CD14-positive monocyte (primary cell): Measurements from ENCODE around the gene GPSM3. TPM values are rescaled to one million over a fixed set of nuclear protein-coding genes. Genes with fewer than 3 reads are reported as not detected.

Source experiments
- DNase-seq, 3 donors: peaks; one replicate each; pipeline ENCODE4 v3.0.0-alpha.2; 2011 to 2022
- H2AFZ ChIP-seq: 2 replicates; pipeline ENCODE4 v1.6.0; 2012; ENCODE audit warnings: mild to moderate bottlenecking, low read depth, low read length, inconsistent platforms; ENCODE audit not compliant: insufficient read depth, poor library complexity, severe bottlenecking
- H3K27ac ChIP-seq, 2 donors: 1 replicate in 1 of 2; 2 replicates in 1 of 2; pipeline ENCODE4 v1.5.1; 2012 to 2013; ENCODE audit warnings: low read length in 2 of 2, control low read depth in 1 of 2, inconsistent platforms in 1 of 2, low read depth in 1 of 2, mild to moderate bottlenecking in 1 of 2
- H3K27me3 ChIP-seq, 2 donors: one replicate each; pipeline versions ENCODE4 v1.6.0 to v1.6.1; 2011 to 2013; ENCODE audit warnings: low read length in 2 of 2; ENCODE audit not compliant: control insufficient read depth in 2 of 2, insufficient read depth in 2 of 2
- H3K36me3 ChIP-seq, 2 donors: replicated peaks in 1 of 2; 1 replicate in 1 of 2; 2 replicates in 1 of 2; pipeline versions ENCODE4 v1.5.1 to v1.6.1; 2012 to 2013; ENCODE audit warnings: low read length in 2 of 2, control low read depth in 1 of 2, inconsistent platforms in 1 of 2, mild to moderate bottlenecking in 1 of 2; ENCODE audit not compliant: insufficient read depth in 2 of 2, control insufficient read depth in 1 of 2
- H3K4me1 ChIP-seq, 2 donors: 1 replicate in 1 of 2; 2 replicates in 1 of 2; pipeline versions ENCODE4 v1.5.1 to v1.6.1; 2012 to 2013; ENCODE audit warnings: low read length in 2 of 2, control low read depth in 1 of 2, inconsistent platforms in 1 of 2, mild to moderate bottlenecking in 1 of 2, moderate library complexity in 1 of 2; ENCODE audit not compliant: insufficient read depth in 2 of 2, control insufficient read depth in 1 of 2
- H3K4me2 ChIP-seq: replicated peaks from 2 replicates; pipeline ENCODE3; 2012; ENCODE audit warnings: low read length, moderate library complexity, mild to moderate bottlenecking; ENCODE audit not compliant: poor library complexity, severe bottlenecking; ENCODE audit errors: extremely low read depth
- H3K4me3 ChIP-seq, 3 experiments: fragments of 200-600 bp in 1 of 3; sonication (generic) in 1 of 3; replicated peaks in 1 of 3; 1 replicate in 2 of 3; 2 replicates in 1 of 3; pipeline ENCODE4 v1.5.1; 2011 to 2013; ENCODE audit warnings: low read length in 3 of 3, mild to moderate bottlenecking in 3 of 3, control low read depth in 2 of 3, low read depth in 2 of 3, inconsistent platforms in 1 of 3, moderate library complexity in 1 of 3
- H3K79me2 ChIP-seq: 2 replicates; pipeline ENCODE4 v1.6.0; 2012; ENCODE audit warnings: mild to moderate bottlenecking, control low read depth, inconsistent platforms, low read length, moderate library complexity; ENCODE audit not compliant: insufficient read depth
- H3K9ac ChIP-seq: 2 replicates; pipeline ENCODE4 v1.6.0; 2017; ENCODE audit warnings: low read length, mild to moderate bottlenecking; ENCODE audit not compliant: insufficient read depth, poor library complexity, severe bottlenecking
- H3K9me3 ChIP-seq, 2 donors: replicated peaks in 1 of 2; 1 replicate in 1 of 2; 2 replicates in 1 of 2; pipeline versions ENCODE4 v1.5.1 to v1.6.1; 2012 to 2013; ENCODE audit warnings: low read length in 2 of 2, control low read depth in 1 of 2; ENCODE audit not compliant: control insufficient read depth in 1 of 2, insufficient read depth in 1 of 2
- H4K20me1 ChIP-seq: 2 replicates; pipeline ENCODE4 v1.6.0; 2012; ENCODE audit warnings: mild to moderate bottlenecking, low read length, control low read depth, moderate library complexity; ENCODE audit not compliant: insufficient read depth
- H3K27ac Mint-ChIP-seq, 7 donors: one replicate each; pipeline ENCODE4 v1.8.0; 2020; ENCODE audit warnings: mild to moderate bottlenecking in 7 of 7, mixed read lengths in 7 of 7, moderate library complexity in 6 of 7, inconsistent platforms in 2 of 7
- H3K27me3 Mint-ChIP-seq, 3 donors: one replicate each; pipeline ENCODE4 v1.8.0; 2021 to 2022; ENCODE audit warnings: low read depth in 3 of 3, mild to moderate bottlenecking in 3 of 3, mixed read lengths in 3 of 3, moderate library complexity in 3 of 3, inconsistent platforms in 1 of 3
- H3K36me3 Mint-ChIP-seq, 2 donors: one replicate each; pipeline ENCODE4 v1.8.0; 2020; ENCODE audit warnings: mixed read lengths in 2 of 2, inconsistent platforms in 1 of 2, mild to moderate bottlenecking in 1 of 2
- H3K4me1 Mint-ChIP-seq: one replicate; pipeline ENCODE4 v1.8.0; 2020; ENCODE audit warnings: mild to moderate bottlenecking, mixed read lengths
- H3K4me3 Mint-ChIP-seq, 2 donors: one replicate each; pipeline ENCODE4 v1.8.0; 2020; ENCODE audit warnings: mild to moderate bottlenecking in 2 of 2, mixed read lengths in 2 of 2, moderate library complexity in 1 of 2
- H3K9me3 Mint-ChIP-seq, 7 donors: one replicate each; pipeline ENCODE4 v1.8.0; 2020 to 2022; ENCODE audit warnings: mixed read lengths in 7 of 7, mild to moderate bottlenecking in 6 of 7, moderate library complexity in 6 of 7, inconsistent platforms in 2 of 7
- WGBS: methylation state at CpG from one replicate; pipeline ENCODE4 v1.1.5; 2013; ENCODE audit warnings: missing lambda C conversion rate; ENCODE audit not compliant: insufficient coverage; 5-methylcytosine and 5-hydroxymethylcytosine counted together
- intact Hi-C, 2 donors: fragments of 100-400 bp; cut with micrococcal nuclease; formaldehyde crosslinking; loops; one replicate each; pipeline versions ENCODE4 v1.15.0 to v1.15.1; 2023
- polyA minus RNA-seq: library from RNA; depleted of rRNA, polyadenylated mRNA; stranded (reverse); fragments of >200 nt; gene quantifications from 2 replicates; pipeline ENCODE4 v1.2.3, GENCODE V29; 2012
- polyA plus RNA-seq, 3 donors: library from polyadenylated mRNA; depleted of rRNA in 1 of 3; unstranded in 2 of 3; stranded (reverse) in 1 of 3; fragments of 300-500 nt in 2 of 3; fragments of >200 nt in 1 of 3; fragmentation: Illumina TruSeq in 2 of 3; gene quantifications; 1 replicate in 2 of 3; 2 replicates in 1 of 3; pipeline ENCODE4 v1.2.3, GENCODE V29; 2012 to 2021
- total RNA-seq, 12 experiments: library from RNA in 1 of 12; stranded (reverse) in 1 of 12; fragments of 120-200 nt in 1 of 12; gene quantifications; one replicate each; pipeline ENCODE4 v1.2.4 and lab custom pipeline; 2013 to 2026; ENCODE audit warnings: mixed read lengths in 6 of 12, inconsistent platforms in 1 of 12
- TF ChIP-seq, protein P1 (sequence below): fragments of 200-600 bp; IDR thresholded peaks from one replicate; pipeline ENCODE4 v1.8.0; 2022; ENCODE audit warnings: antibody characterized with exemption, mild to moderate bottlenecking

Gene GPSM3, protein sequence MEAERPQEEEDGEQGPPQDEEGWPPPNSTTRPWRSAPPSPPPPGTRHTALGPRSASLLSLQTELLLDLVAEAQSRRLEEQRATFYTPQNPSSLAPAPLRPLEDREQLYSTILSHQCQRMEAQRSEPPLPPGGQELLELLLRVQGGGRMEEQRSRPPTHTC
- total RNA-seq (2013): 302 TPM
- polyA plus RNA-seq: 100 to 1,000 TPM in 2 of 3 donors, 10 to 100 TPM in 1; 86.1 to 340 (median 101) TPM
- polyA minus RNA-seq: 114 and 207 TPM in 2 replicates
- 37.9 to 151 (median 84.7) reads per million in 11 experiments for total RNA-seq (lab: John Stamatoyannopoulos, UW)

DNA sequence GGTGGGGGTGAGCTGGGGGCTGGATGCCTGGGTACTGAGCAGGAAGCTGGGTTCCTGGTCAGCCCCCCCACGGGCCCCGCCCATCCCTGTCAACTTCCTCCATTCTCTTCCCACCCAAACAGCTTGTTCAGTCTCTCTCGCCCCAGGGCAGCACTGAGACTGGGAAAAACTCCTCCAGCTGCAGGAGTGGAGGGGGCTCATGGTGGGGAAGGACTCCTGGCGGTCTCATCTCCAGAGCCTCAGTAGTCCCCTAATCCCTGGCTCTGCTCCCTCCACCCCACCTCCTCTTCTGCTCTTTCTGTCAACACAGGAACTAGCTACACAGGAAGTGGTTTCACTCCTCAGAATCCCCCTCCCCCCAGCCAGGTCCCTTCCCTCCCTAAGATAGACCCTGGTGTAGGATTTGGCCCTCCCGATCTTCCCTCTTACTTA is at the start of gene GPSM3:
TSS of gene GPSM3 (minus strand) at position 36 of the 432 bp plus-strand sequence. CDS start 130 bp downstream, outside the sequence.
- Histone ChIP-seq H4K20me1 (peaks cover 4% of the 10 kb centered on the region), H3K9ac (peak within 1 kb of the TSS; percentile 84), H3K4me2 (peak within 1 kb of the TSS; percentile 100), H3K27ac (peak within 1 kb of the TSS; percentile 89 to 95), H3K9me3 (no peaks in the 10 kb centered on the region), H3K4me1 (peaks cover 67 to 75% of the 10 kb centered on the region in 2 donors), H2AFZ (peak within 1 kb of the TSS; percentile 66), H3K36me3 (peaks cover 6 to 17% of the 10 kb centered on the region in 2 donors), H3K27me3 (no peaks in the 10 kb centered on the region), H3K4me3 (peak within 1 kb of the TSS; percentile 74 to 98 (median 81)), H3K79me2 (peaks cover 72% of the 10 kb centered on the region)
- Mint-ChIP-seq H3K4me1 (peaks cover 68% of the 10 kb centered on the region), H3K27ac (peak within 1 kb of the TSS; percentile 96 to 99 (median 98)), H3K27me3 (peaks cover 0 to 6% (median 0%) of the 10 kb centered on the region in 3 donors), H3K9me3 (peaks cover 0 to 3% (median 0%) of the 10 kb centered on the region in 7 donors), H3K36me3 (peaks cover 18 to 28% of the 10 kb centered on the region in 2 donors), H3K4me3 (peak within 1 kb of the TSS; percentile 96 to 98)
- WGBS: no CpG with 5 or more reads among the region's 5 CpGs
- TF ChIP-seq, protein P1, sequence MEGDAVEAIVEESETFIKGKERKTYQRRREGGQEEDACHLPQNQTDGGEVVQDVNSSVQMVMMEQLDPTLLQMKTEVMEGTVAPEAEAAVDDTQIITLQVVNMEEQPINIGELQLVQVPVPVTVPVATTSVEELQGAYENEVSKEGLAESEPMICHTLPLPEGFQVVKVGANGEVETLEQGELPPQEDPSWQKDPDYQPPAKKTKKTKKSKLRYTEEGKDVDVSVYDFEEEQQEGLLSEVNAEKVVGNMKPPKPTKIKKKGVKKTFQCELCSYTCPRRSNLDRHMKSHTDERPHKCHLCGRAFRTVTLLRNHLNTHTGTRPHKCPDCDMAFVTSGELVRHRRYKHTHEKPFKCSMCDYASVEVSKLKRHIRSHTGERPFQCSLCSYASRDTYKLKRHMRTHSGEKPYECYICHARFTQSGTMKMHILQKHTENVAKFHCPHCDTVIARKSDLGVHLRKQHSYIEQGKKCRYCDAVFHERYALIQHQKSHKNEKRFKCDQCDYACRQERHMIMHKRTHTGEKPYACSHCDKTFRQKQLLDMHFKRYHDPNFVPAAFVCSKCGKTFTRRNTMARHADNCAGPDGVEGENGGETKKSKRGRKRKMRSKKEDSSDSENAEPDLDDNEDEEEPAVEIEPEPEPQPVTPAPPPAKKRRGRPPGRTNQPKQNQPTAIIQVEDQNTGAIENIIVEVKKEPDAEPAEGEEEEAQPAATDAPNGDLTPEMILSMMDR: no peak
- intact Hi-C loops: loop anchor here in 1 of 2 donors (5.0 kb wide), 1 partner anchor 60 kb away; the partner anchor contains the start of gene FKBPL
- peak; percentile 69 to 76 (median 74) for DNase-seq

DNA sequence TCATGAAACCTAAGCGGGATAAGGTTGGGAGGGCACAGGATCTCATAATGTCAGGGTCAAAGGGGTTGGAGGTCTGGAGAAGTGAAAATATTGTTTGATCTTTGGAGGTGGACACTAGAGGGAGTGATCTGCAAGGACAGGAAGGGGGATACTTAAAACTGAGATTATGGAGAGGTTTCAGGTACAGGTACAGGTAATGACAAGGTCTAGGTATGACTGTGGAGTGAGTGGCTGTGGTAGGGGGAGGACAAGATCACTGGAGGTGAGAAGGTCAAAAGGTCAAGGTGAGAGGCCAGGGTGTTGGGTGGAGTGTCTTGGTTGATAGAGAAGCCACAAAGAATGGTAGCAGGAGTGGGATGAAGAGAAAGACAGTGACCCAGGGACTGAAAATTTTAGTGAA is 48.2 kb upstream of the GPSM3 start:
- no peaks in the 10 kb centered on the region for H3K36me3 Mint-ChIP-seq
- WGBS: 100% methylated on average over 1 of the region's 1 CpG
- intact Hi-C loops: loop anchor here in 1 of 2 donors (10.0 kb wide), 2 partner anchors 174 to 554 kb away; no protein-coding TSS in a partner anchor
- Histone ChIP-seq H3K4me2 (no peak overlapping the region), H3K4me3 (no peak overlapping the region), H3K27ac (no peak overlapping the region), H3K9me3 (no peaks in the 10 kb centered on the region), H3K9ac (no peak overlapping the region), H3K79me2 (no peaks in the 10 kb centered on the region), H3K27me3 (no peaks in the 10 kb centered on the region), H2AFZ (no peak overlapping the region), H4K20me1 (no peaks in the 10 kb centered on the region), H3K36me3 (no peaks in the 10 kb centered on the region), H3K4me1 (peaks cover 8% of the 10 kb centered on the region in 2 donors)
- peaks cover 0 to 4% (median 3%) of the 10 kb centered on the region in 7 donors for H3K9me3 Mint-ChIP-seq
- H3K4me1 Mint-ChIP-seq: peaks cover 9% of the 10 kb centered on the region
- no peak overlapping the region for H3K27ac Mint-ChIP-seq
- no peak for DNase-seq
- H3K27me3 Mint-ChIP-seq: peaks cover 5 to 13% (median 9%) of the 10 kb centered on the region in 3 donors
- TF ChIP-seq, protein P1: no peak
- no peak overlapping the region for H3K4me3 Mint-ChIP-seq
